ENCODE measurements around the gene THOP1. TPM values are rescaled to one million over a fixed set of nuclear protein-coding genes. Genes with fewer than 3 reads are reported as not detected.

Gene THOP1
- 10 to 100 TPM; 29.7 to 79.0 (median 58.9) TPM for total RNA-seq

DNA sequence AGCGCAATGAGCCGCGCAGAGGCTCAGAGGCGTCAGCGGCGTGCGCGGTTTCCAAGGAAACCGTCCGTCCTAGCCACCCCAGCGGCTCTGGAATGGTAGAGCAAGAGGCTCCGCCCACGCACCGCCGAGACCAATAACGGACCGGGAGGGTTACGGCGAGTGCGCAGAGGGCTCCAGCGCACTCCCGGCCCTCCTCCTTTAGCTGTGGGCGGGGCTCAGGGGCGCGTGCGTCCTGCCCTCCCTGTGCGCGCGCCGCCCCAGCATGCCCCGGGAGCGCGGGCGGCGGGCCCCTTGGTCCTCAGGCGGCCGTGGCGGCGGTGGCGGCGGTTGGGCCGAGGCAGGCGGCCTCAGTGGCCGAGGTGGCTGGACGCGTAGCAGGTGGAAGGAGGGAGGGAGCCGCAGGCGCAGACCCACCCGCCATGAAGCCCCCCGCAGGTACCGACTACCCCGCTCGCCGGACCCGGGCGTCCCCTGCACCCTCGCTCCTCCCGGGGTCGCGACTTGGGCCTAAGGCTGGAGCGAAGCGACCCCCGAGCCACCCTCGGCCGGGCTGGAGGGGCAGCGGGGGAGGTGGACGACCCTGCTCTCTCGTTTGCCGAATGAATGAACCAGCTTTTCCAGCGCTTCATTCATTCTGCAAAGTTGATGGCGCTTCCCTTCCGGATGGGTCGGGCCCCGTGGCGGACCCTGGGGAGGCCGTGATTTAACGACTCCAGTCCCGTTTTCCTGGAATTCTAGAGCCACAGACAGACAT lies at the start of gene THOP1:
TSS of gene THOP1 (plus strand) at position 260 of the 754 bp plus-strand sequence. CDS start at position 420, 160 bp downstream.
- Histone ChIP-seq H3K4me3 (replicated peaks in 1 of 3) (peak within 1 kb of the TSS; percentile 58 to 74 (median 68)), H3K4me1 (peaks cover 44 to 46% of the 10 kb centered on the region in 2 donors), H3K9me3 (no peaks in the 10 kb centered on the region), H3K27ac (peak within 1 kb of the TSS; percentile 12 to 61 (median 53)), H3K36me3 (no peaks in the 10 kb centered on the region), H3K27me3 (no peaks in the 10 kb centered on the region)
- intact Hi-C loops (cut with DNase I): no loop called here
- DNase-seq: peak; percentile 100
- TF ChIP-seq CTCF (IDR thresholded peaks at IDR 0.05) (peak in 1 of 6 experiments; percentile 7), POLR2A (IDR thresholded peaks at IDR 0.05) (peak in 1 of 2 donors; percentile 67)
- 1% methylated on average over 16 to 33 of the region's 78 CpGs for WGBS, 2 donors

GRCh38 chr19:2736550-2737190 lies 48.6 kb upstream of the THOP1 start:
- intact Hi-C loops (cut with DNase I): no loop called here
- TF ChIP-seq POLR2A (IDR thresholded peaks at IDR 0.05) (no peak), CTCF (IDR thresholded peaks at IDR 0.05) (no peak)
- WGBS, 2 donors: 96 to 98% methylated on average over 13 to 14 of the region's 15 CpGs
- Histone ChIP-seq H3K9me3 (no peaks in the 10 kb centered on the region), H3K36me3 (peaks cover 12 to 16% of the 10 kb centered on the region in 2 donors), H3K27me3 (no peaks in the 10 kb centered on the region), H3K4me1 (peaks cover 7 to 9% of the 10 kb centered on the region in 2 donors), H3K27ac (no peak overlapping the region), H3K4me3 (replicated peaks in 1 of 3) (no peak overlapping the region)
- no peak for DNase-seq

DNA sequence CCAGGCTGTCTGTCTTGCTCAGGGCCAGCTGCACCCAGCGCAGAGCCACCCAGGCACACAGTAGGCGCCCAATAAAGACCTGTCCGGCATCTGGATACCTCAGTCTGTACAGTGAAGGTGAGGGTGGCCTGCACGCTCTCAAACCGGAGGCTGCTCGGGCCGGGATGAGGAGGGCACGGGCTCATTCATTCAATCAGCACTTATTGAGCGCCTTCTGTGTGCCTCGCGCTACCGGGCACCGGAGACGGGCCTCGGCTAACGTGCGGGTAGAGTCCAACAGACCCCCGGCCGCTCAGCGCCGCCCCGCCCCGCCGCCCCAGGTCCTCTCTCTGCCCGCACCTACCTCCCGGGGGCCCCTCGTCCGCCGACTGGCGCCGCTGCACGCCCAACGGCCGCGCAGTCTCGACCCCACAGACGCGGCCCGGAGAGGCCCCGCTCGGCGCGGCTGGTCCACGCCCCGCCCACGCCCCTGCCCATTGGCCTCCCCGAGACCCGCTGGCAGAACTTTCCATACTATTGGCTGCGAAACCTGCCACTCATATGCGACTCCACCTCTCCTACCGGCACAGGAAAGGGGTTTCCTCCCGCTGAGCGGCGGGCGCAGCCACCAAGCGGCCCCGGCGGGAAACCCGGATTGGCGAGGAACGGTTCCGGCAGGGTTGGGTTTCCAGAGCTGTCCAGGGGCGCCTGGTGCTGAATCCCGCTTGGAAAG lies 45.5 kb upstream of the THOP1 start, which contains the start of gene SLC39A3:
TSS of gene SLC39A3 (minus strand) at position 416 of the 712 bp plus-strand sequence. CDS start 2,760 bp downstream, outside the sequence.
- DNase-seq: peak; percentile 98 to 99
- H3K4me1 ChIP-seq: peaks cover 7 to 9% of the 10 kb centered on the region in 2 donors
- peak within 1 kb of the TSS; percentile 53 to 94 (median 93) for H3K4me3 ChIP-seq (replicated peaks in 1 of 3)
- intact Hi-C loops (cut with DNase I): no loop called here
- no peaks in the 10 kb centered on the region for H3K9me3 ChIP-seq
- 0 to 1% methylated on average over 31 of the region's 64 CpGs for WGBS, 2 donors
- peak in 3 of 6 experiments; percentile 12 to 38 (median 38) for TF ChIP-seq CTCF (IDR thresholded peaks at IDR 0.05)
- no peak for TF ChIP-seq POLR2A (IDR thresholded peaks at IDR 0.05)
- H3K27me3 ChIP-seq: no peaks in the 10 kb centered on the region
- H3K36me3 ChIP-seq: peaks cover 7 to 11% of the 10 kb centered on the region in 2 donors
- H3K27ac ChIP-seq: no peak within 1 kb of the TSS

DNA sequence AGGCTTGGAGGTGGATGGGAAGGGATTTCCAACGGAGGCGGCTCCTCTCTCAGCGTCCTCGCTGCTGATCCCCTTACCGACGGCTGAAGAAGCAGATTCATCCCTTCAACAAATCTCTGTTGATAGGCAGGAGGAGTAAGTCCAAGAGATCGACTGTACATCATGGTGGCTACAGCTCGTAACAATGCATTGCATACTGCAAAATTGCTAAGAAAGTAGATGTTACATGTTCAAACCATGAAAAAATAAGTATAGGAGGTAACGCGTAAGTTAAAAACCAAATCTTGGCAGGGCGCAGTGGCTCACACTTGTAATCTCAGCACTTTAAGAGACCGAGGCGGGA lies 45.0 kb upstream of the THOP1 start:
- Histone ChIP-seq H3K36me3 (peaks cover 7 to 11% of the 10 kb centered on the region in 2 donors), H3K9me3 (no peaks in the 10 kb centered on the region), H3K4me1 (peaks cover 7 to 9% of the 10 kb centered on the region in 2 donors), H3K4me3 (replicated peaks in 1 of 3) (no peak overlapping the region), H3K27ac (no peak overlapping the region), H3K27me3 (no peaks in the 10 kb centered on the region)
- no peak for TF ChIP-seq CTCF (IDR thresholded peaks at IDR 0.05)
- no peak for TF ChIP-seq POLR2A (IDR thresholded peaks at IDR 0.05)
- intact Hi-C loops (cut with DNase I): no loop called here
- WGBS, 2 donors: 41 to 43% methylated on average over 13 of the region's 13 CpGs
- no peak for DNase-seq

All from thyroid gland (tissue), 4 donors.